ENCODE measurements around the gene SLC39A11.

- TF ChIP-seq POLR2A (IDR thresholded peaks at IDR 0.05) = no peak
- no peak for TF ChIP-seq CTCF (IDR thresholded peaks at IDR 0.05)
Observed at GRCh38 chr17:72978593-72979218, 113.8 kb downstream of the SLC39A11 start.

All from thyroid gland (tissue), 4 donors.